G401.6 (cell line): ENCODE measurements around the gene GJA1.
"Not testable (repeated sequence)": the region's sequence is repeated elsewhere in the genome, so short reads cannot be mapped to it uniquely, and the experiment has no call there.

Source experiments
- FAIRE-seq: peaks from 2 replicates; lab custom pipeline; 2012; peaks lifted over from hg19 to GRCh38; lab: Jason Lieb, UNC

Gene GJA1

DNA sequence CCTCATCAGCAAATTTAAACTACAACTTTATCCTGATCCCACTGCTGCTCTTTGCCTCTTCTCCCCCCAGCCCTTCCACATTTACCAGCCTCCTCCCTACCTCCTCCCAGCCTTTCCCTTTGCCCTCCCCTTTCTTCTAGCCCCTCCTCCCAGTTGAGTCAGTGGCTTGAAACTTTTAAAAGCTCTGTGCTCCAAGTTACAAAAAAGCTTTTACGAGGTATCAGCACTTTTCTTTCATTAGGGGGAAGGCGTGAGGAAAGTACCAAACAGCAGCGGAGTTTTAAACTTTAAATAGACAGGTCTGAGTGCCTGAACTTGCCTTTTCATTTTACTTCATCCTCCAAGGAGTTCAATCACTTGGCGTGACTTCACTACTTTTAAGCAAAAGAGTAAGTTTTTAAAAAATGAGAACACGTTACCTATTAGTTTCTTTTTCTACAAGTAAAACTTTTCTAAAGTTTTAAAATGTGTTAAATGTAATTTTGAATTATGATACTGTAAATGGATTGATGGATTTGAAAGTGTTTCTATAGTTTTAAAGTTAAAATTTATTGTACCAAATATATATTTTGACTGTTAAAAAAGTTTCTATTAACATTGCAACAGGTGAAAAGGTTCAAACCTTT, at the start of gene GJA1:
TSS of gene GJA1 (plus strand) at position 203 of the 626 bp plus-strand sequence. CDS start 11,202 bp downstream, outside the sequence.
- peak; percentile 98 for FAIRE-seq

GRCh38 chr6:121386551-121386950, 48.9 kb upstream of the GJA1 start:
- not testable (repeated sequence) for FAIRE-seq

DNA sequence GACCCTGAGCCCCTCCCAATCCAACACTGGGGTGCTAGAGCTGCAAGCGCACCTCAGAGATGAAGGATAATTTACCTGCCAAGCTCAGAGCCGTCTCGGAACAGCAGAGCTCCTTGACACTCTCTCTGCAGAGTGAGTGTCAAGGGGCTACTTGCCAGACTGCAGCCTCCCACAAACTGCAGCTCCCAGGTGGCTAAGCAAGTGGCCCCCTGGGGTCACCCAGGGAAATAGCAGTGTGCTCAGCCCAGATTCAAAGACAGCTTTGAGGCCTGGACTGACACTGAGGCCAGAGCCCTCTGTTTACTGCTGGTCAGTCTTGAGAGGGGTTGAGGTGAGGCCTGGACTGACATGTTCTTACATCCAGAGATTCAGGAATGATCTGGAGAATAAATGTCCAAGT, 46.0 kb upstream of the GJA1 start:
- no peak for FAIRE-seq

- FAIRE-seq: no peak
Measured at GRCh38 chr6:121393731-121394505, 41.5 kb upstream of the GJA1 start.

DNA sequence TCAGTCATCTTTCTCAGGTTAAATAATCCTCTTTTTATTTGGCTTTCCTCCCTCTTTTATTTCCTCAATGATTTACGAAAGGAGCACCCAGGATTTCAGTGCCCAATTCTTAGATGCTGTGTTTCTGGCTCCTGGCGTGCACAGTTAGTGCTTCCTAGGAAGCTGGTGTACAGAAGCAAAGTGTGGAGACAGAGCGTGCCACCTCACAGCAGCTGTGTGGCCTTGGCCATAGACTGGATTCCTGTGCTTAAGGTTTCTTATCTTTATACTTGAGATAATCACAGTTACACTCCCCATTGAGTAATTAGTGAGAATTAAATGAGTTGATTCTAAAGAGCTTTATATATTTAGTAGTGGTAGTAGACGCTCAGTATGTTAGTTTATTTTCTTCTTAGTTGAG, 39.7 kb upstream of the GJA1 start:
- FAIRE-seq: no peak

DNA sequence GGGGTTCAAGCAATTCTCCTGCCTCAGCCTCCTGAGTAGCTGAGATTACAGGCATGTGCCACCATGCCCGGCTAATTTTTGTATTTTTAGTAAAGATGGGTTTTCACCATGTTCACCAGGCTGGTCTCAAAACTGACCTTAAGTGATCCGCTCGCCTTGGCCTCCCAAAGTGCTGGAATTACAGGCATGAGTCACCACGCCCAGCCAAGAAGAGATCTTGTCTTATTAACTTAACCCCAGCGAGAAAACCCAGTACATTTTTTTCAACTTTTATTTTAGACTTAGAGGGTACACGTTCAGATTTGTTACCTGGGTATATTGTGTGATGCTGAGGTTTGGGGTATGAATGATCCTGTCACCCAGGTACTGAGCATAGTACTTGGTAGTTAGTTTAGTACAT, 38.3 kb upstream of the GJA1 start:
- FAIRE-seq: not testable (repeated sequence)

GRCh38 chr6:121398127-121398526, 37.3 kb upstream of the GJA1 start:
- FAIRE-seq: no peak

- no peak for FAIRE-seq
Measured at GRCh38 chr6:121399966-121400365, 35.5 kb upstream of the GJA1 start.

DNA sequence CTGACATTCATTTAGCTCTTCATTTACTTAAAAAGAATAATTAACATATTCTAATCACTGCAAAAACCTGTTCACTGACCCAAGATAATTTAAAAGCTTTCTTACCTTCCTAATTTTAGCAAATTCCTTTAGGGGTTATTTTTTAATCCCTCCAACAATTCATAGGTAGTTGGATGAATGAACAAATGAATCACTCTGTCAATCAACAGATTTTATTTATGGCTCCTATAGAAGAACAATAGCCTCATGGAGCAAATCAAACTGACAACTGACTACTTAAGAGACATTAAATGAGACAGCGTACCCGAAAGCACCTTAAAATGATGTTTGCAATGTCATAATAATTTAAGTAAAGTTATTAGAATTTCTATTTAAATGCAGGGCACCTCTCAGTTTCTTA, 31.5 kb upstream of the GJA1 start:
- no peak for FAIRE-seq

- no peak for FAIRE-seq
Measured at GRCh38 chr6:121405306-121405705, 30.1 kb upstream of the GJA1 start.

- FAIRE-seq: no peak
Measured at GRCh38 chr6:121408321-121408720, 27.1 kb upstream of the GJA1 start.

DNA sequence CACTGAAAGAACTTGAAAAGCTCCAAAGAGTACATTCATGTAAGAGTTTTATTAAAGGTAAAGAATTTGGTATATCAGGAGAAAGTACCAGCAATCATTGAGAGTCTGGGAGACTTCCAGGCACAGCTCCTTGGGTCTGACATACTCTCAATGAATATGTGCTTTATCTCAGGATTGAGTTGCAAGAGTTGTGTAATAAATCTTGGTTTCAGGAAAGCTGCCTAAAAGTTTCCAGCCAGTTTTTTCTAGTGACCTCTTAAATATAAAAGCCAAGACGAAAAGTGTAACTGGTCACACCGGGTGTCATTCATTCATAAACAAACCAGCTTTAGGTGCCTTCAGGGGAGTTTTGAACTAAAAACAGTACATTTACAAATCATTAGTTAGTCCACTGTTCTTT, 21.6 kb upstream of the GJA1 start:
- FAIRE-seq: no peak

DNA sequence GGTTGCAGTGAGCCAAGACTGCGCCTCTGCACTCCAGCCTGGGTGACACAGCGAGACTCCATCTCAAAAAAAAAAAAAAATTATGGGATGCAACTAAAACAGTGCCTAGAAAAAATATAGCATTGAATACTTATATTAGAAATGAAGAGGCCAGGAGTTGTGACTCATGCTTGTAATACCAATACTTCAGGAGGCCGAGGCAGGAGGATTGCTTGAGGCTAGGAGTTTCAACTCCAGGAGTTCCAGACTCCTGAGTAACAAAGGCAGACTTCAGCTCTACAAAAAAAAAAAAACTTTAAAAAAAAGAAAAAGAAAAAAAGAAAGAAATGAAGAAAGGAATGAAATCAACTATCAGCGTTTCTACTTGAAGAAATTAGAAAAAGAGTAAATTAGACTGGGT, 17.1 kb upstream of the GJA1 start:
- FAIRE-seq: no peak

DNA sequence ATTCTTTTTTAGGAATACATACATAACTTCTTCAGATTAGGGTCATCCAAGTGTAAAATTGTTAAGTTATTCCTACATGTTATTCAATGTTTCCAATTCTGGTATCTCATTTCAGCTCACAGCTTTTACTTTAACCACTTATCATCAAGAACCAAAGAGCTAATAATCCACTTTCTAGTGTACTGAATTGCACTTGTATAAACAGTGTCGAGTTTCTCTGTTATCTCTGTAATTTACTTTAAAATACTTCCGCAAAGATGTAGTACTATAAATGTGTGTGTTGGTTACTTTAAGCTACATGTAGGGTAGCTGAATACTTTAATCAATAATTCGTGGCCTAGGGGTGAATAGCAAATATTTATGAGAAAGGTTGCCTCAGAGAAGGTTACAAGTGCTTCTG, 8.8 kb upstream of the GJA1 start:
- FAIRE-seq: no peak

DNA sequence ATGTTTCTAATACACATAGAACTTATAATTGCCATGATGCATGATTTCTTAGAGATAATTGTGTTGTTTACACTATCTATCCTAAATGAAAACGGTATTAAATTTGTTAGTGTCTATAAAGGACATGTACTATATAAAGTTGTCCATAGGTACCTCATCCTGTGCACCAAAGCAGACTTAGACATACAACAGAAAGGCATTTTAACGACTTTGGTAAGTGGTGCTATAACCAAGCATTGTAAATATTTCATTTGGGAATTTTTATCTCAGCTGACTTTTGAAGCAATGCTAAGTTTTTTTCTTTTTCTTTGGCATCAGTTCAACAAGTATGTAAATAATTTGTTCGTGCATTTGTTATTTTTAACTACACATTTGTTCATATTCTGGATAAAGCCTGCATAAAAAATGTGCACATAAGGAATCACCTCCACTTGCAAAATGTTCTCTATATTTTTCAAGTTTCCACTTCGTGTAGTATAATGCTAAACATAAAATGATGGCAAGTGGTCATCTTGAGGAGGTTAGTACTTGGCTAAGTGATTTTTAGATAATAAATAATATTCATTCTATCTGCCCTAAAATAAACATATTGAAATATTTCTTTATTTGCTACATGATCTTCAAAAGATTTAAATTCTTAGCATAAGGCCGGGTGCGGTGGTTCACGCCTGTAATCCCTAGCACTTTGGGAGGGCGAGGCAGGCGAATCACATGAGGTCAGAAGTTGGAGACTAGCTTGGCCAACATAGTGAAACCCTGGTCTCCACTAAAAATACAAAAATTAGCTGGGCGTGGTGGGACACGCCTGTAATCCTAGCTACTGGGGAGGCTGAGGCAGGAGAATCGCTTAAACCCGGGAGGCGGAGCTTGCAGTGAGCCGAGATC, 6.3 kb upstream of the GJA1 start:
- FAIRE-seq: no peak

DNA sequence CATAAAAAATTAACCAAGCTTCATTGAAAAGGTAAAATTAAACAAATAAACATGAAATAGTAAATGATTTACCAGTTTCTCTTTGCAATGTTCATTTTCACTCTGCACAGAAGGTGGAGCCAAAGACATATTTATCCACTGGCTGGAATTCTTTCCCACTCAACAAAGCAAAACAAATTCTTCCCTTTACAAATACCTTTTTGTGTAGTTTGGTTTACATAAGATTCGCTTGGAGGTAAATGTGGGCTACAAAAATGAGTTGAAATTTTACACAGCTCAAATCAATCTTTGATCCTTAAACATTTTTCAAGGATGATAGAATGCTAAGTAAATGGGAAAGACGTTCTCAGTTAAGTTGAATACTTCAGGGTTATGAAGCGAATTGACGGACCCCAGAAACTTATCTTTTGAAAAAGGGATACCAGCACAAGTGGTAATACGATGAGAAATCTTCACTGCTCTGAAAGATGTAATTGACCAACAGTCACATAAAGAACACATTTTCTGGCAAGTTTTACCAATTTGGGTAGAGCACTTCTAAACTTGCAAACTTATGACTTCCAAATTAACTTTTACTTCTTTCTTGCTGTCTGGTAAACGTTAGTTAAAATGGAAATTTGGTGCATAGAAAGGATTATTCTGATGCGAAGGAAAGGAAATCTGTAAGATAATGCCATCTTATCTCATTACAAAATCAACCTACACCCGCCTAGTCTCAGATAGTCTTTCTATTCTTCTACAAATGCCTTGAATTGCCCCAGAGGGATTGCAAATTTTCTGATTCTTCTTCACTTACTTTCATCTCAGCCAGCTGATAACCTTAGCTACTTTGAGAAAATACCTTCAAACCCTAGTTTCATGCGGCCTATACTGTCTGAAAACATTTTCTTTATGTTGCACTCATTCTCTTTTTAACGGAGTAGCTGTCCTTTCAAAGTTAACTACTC, 4.7 kb upstream of the GJA1 start:
- FAIRE-seq: peak; percentile 99

GRCh38 chr6:121431776-121432175, 3.7 kb upstream of the GJA1 start:
- not testable (repeated sequence) for FAIRE-seq

DNA sequence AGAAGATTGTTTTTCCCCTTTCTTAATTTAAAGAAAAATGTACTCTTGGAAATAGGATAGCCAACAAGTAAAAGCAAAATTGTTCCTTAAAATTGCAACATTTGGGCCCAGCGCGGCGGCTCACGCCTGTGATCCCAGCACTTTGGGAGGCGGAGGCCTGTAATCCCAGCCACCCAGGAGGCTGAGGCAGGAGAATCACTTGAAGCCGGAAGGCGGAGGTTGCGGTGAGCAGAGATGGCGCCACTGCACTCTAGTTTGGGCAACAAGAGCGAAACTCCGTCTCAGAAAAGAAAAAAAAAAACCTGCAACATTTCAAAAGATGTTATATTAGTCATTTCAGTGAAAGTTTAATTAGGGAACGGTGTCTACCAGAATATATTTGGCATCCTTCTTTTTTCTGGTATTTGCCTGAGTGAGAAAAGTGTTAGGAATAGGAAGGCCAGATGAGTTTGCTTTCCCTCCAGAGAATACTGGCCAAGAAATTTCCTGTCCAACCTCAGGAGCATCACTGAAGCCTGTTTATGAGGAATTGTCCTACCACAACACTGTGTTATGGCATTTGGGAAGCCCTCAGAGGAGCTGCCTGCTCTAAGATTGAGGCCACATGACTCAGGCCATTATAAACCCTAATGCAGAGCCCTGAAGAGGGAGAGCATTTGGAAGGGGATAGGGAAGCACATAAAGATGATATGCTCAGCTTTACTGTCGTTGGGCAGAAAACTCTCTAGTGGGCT, 1.2 kb upstream of the GJA1 start:
- peak; percentile 57 for FAIRE-seq

DNA sequence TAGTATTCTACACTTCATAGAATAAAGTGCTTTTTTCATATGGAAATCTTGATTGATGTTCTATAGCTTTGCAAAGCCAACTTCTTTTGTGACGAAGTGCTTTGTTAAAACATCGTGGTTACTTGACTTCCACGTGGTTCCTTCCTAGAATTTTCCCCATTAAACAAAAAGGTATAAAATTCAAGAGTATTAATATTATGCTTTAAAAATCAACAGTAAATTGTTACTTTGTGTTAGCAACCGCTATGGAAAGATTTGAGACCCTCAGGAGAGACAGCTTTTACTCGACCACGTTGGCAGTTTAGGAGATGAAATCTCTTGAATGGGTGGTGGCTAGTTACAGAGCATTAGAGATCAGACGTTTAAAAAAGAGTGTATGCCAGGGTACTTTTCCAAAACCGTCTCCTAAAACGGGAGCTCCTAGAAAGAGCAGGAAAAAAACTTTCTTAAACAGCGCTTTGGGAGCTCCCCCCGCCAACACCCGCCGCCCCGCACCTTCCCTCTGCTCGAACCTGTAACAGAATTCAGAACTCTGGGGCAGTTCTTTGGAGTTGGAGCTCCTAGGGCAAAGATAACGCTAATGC, 920 bp downstream of the GJA1 start:
- FAIRE-seq: no peak

DNA sequence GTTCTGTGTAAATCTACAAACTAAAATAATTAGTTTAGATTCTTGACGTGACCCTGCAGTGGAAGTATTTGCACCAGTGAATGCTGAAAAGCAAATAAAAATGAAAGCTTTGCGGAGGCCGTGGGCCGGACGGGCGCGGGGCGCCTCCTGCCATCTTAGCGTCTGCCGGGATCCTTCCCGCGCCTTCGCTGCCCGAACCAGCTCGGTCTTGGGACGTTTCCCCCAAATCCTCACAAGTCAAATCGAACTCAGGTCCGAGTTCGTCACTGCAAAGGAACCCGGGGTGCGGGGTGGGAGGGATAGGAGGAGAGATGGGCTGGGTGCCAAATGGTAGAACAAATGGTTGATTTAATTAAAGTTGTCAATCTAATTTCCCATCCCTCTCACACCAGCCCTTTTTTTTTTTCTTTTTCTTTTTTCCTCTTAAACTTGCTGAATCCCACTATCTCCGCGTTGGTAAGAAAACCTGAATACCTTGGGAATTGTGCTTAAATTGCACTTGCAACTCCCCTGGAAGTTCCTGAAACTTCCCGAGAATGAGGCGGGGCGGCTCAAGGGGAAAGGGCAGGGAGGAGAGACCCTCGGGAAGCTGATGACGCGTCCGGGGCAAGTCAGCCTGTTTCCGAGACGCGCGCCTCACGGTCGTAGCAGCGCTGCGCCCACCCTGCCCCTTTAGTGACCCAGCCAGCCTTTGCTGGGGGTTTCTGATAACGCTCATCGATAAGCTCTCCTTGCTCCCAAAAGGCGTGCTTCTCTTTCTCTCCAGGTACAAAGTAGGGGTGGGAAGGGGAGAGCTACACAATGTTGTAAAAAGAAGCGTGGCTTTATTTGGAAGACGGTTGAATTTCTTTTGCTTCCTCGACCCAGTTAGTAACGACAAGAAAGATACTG, 1.8 kb downstream of the GJA1 start:
- no peak for FAIRE-seq
